H9 (cell line): Measurements from ENCODE around the gene ARHGAP24. TPM values are rescaled to one million over a fixed set of nuclear protein-coding genes. Genes with fewer than 3 reads are reported as not detected.

Experiments used
- DNase-seq: peaks from one replicate; pipeline ENCODE4 v3.0.0-alpha.2; 2017
- H2AFZ ChIP-seq: one replicate; pipeline ENCODE4 v1.6.1; 2013; ENCODE audit warnings: mild to moderate bottlenecking, low read length, control low read depth, moderate library complexity
- H2AK5ac ChIP-seq: 2 replicates; pipeline ENCODE4 v1.6.1; 2013; ENCODE audit warnings: low read length, control low read depth, mixed read lengths; ENCODE audit not compliant: insufficient read length
- H2BK120ac ChIP-seq: one replicate; pipeline ENCODE4 v1.6.1; 2013; ENCODE audit warnings: low read depth, mild to moderate bottlenecking, low read length, control low read depth, inconsistent platforms; ENCODE audit not compliant: poor library complexity, severe bottlenecking
- H2BK12ac ChIP-seq: 2 replicates; pipeline ENCODE4 v1.6.1; 2013; ENCODE audit warnings: low read length, control low read depth, mixed read lengths, low read depth; ENCODE audit not compliant: insufficient read length
- H2BK15ac ChIP-seq: 2 replicates; pipeline ENCODE4 v1.6.1; 2013; ENCODE audit warnings: low read depth, low read length, control low read depth
- H2BK20ac ChIP-seq: one replicate; pipeline ENCODE4 v1.6.1; 2013; ENCODE audit warnings: low read depth, mild to moderate bottlenecking, low read length, control low read depth, inconsistent platforms; ENCODE audit not compliant: poor library complexity, severe bottlenecking
- H2BK5ac ChIP-seq: 2 replicates; pipeline ENCODE4 v1.6.1; 2013; ENCODE audit warnings: low read length, control low read depth, mixed read lengths; ENCODE audit not compliant: insufficient read length
- H3K14ac ChIP-seq: 2 replicates; pipeline ENCODE4 v1.6.1; 2013; ENCODE audit warnings: low read length, control low read depth; ENCODE audit not compliant: insufficient read depth
- H3K18ac ChIP-seq: 2 replicates; pipeline ENCODE4 v1.6.1; 2013; ENCODE audit warnings: low read depth, mild to moderate bottlenecking, mixed read lengths, low read length, control low read depth; ENCODE audit not compliant: insufficient read length
- H3K23ac ChIP-seq: 2 replicates; pipeline ENCODE4 v1.6.1; 2013; ENCODE audit warnings: low read length, control low read depth, mixed read lengths, low read depth; ENCODE audit not compliant: insufficient read length
- H3K23me2 ChIP-seq: 2 replicates; pipeline ENCODE4 v1.6.1; 2013; ENCODE audit warnings: low read depth, mild to moderate bottlenecking, mixed read lengths, low read length, control low read depth; ENCODE audit not compliant: insufficient read length, poor library complexity, severe bottlenecking
- H3K27ac ChIP-seq: 2 replicates; pipeline ENCODE4 v1.5.1; 2013; ENCODE audit warnings: low read length, control low read depth, mixed read lengths, low read depth; ENCODE audit not compliant: insufficient read length
- H3K27me3 ChIP-seq: 2 replicates; pipeline ENCODE4 v1.6.1; 2013; ENCODE audit warnings: low read length, control low read depth, inconsistent platforms; ENCODE audit not compliant: insufficient read depth
- H3K4ac ChIP-seq: 2 replicates; pipeline ENCODE4 v1.6.1; 2013; ENCODE audit warnings: low read depth, mild to moderate bottlenecking, control low read depth, inconsistent platforms, low read length, moderate library complexity
- H3K4me1 ChIP-seq: 2 replicates; pipeline ENCODE4 v1.6.1; 2013; ENCODE audit warnings: low read length, control low read depth, inconsistent platforms; ENCODE audit not compliant: insufficient read depth
- H3K4me2 ChIP-seq: 2 replicates; pipeline ENCODE4 v1.6.1; 2013; ENCODE audit warnings: low read length, control low read depth, mixed read lengths; ENCODE audit not compliant: insufficient read length, insufficient read depth
- H3K56ac ChIP-seq: 2 replicates; pipeline ENCODE4 v1.6.1; 2013; ENCODE audit warnings: low read depth, mild to moderate bottlenecking, mixed read lengths, low read length, control low read depth; ENCODE audit not compliant: insufficient read length
- H3K79me1 ChIP-seq: 2 replicates; pipeline ENCODE4 v1.6.1; 2013; ENCODE audit warnings: low read depth, mild to moderate bottlenecking, moderate library complexity, low read length, control low read depth, inconsistent platforms; ENCODE audit not compliant: insufficient read depth, poor library complexity, severe bottlenecking
- H3K79me2 ChIP-seq: 2 replicates; pipeline ENCODE4 v1.6.1; 2013; ENCODE audit warnings: low read length, control low read depth, inconsistent platforms; ENCODE audit not compliant: insufficient read depth
- H3K9ac ChIP-seq: 2 replicates; pipeline ENCODE4 v1.6.1; 2013; ENCODE audit warnings: low read length, control low read depth, mixed read lengths; ENCODE audit not compliant: insufficient read length; ENCODE audit errors: extremely low read depth
- H3K9me3 ChIP-seq: one replicate; pipeline ENCODE4 v1.6.1; 2013; ENCODE audit warnings: low read depth, low read length, inconsistent platforms; ENCODE audit not compliant: control insufficient read depth
- H3T11ph ChIP-seq: one replicate; pipeline ENCODE4 v1.6.1; 2013; ENCODE audit warnings: mild to moderate bottlenecking, low read length, control low read depth, inconsistent platforms
- H4K20me1 ChIP-seq: one replicate; pipeline ENCODE4 v1.6.1; 2013; ENCODE audit not compliant: control insufficient read depth, insufficient read length, insufficient read depth
- H4K5ac ChIP-seq: 2 replicates; pipeline ENCODE4 v1.6.1; 2013; ENCODE audit warnings: low read depth, mild to moderate bottlenecking, mixed read lengths, low read length, control low read depth; ENCODE audit not compliant: insufficient read length
- H4K8ac ChIP-seq: replicated peaks from 2 replicates; pipeline ENCODE4 v1.6.1; 2013; ENCODE audit warnings: low read length, control low read depth, mixed read lengths, low read depth; ENCODE audit not compliant: insufficient read length
- H4K91ac ChIP-seq: 2 replicates; pipeline ENCODE4 v1.6.1; 2013; ENCODE audit warnings: low read depth, mild to moderate bottlenecking, moderate library complexity, mixed read lengths, low read length, control low read depth; ENCODE audit not compliant: insufficient read length
- H3K27ac Mint-ChIP-seq, 3 experiments: 2 replicates in 2 of 3; 3 replicates in 1 of 3; pipeline ENCODE4 v1.8.0; 2020 to 2021; ENCODE audit warnings: mixed read lengths in 3 of 3, mild to moderate bottlenecking in 1 of 3, moderate library complexity in 1 of 3
- H3K27me3 Mint-ChIP-seq: 2 replicates; pipeline ENCODE4 v1.8.0; 2021; ENCODE audit warnings: low read depth, mild to moderate bottlenecking, moderate library complexity, mixed read lengths
- H3K36me3 Mint-ChIP-seq, 3 experiments: 2 replicates in 2 of 3; 3 replicates in 1 of 3; pipeline ENCODE4 v1.8.0; 2020 to 2021; ENCODE audit warnings: low read depth in 3 of 3, mixed read lengths in 3 of 3; ENCODE audit not compliant: insufficient read depth in 1 of 3
- H3K4me1 Mint-ChIP-seq, 2 experiments: 2 replicates each; pipeline ENCODE4 v1.8.0; 2020; ENCODE audit warnings: mixed read lengths in 2 of 2
- H3K4me3 Mint-ChIP-seq, 2 experiments: 2 replicates in 1 of 2; 3 replicates in 1 of 2; pipeline ENCODE4 v1.8.0; 2020 to 2021; ENCODE audit warnings: mild to moderate bottlenecking in 2 of 2, mixed read lengths in 2 of 2, moderate library complexity in 1 of 2
- H3K9me3 Mint-ChIP-seq, 2 experiments: 2 replicates in 1 of 2; 3 replicates in 1 of 2; pipeline ENCODE4 v1.8.0; 2020; ENCODE audit warnings: mild to moderate bottlenecking in 2 of 2, mixed read lengths in 2 of 2, moderate library complexity in 1 of 2
- CTCF ChIP-seq: fragments of 200-600 bp; sonication (generic); conservative IDR thresholded peaks from 3 replicates; pipeline ENCODE4 v1.8.0; 2021; ENCODE audit warnings: antibody characterized with exemption, mild to moderate bottlenecking
- WGBS: extraction: QIAGEN DNeasy Blood & Tissue Kit; methylation state at CpG from one replicate; pipeline ENCODE4 v1.1.7; 2013; ENCODE audit warnings: missing lambda C conversion rate, low lambda C conversion rate, mixed read lengths; ENCODE audit not compliant: insufficient read length; ENCODE audit errors: extremely low coverage; 5-methylcytosine and 5-hydroxymethylcytosine counted together
- total RNA-seq: library from RNA; stranded (reverse); gene quantifications from 2 replicates; pipeline ENCODE4 v1.2.1, GENCODE V29; 2021

Gene ARHGAP24
- total RNA-seq, 1 experiment from 2014 or later, result 0.37 TPM

- Histone ChIP-seq H3K79me2 (no peaks in the 10 kb centered on the region), H3K9ac (no peak overlapping the region), H3T11ph (no peak overlapping the region), H3K4me2 (no peak overlapping the region), H3K18ac (no peak overlapping the region), H3K9me3 (no peaks in the 10 kb centered on the region), H4K91ac (no peak overlapping the region), H3K4me1 (no peaks in the 10 kb centered on the region), H4K5ac (no peak overlapping the region), H4K8ac (no peak overlapping the region), H3K4ac (no peak overlapping the region), H3K27me3 (no peaks in the 10 kb centered on the region), H3K27ac (no peak overlapping the region), H2BK12ac (no peak overlapping the region), H2AK5ac (no peak overlapping the region), H2AFZ (no peak overlapping the region), H2BK20ac (no peak overlapping the region), H3K56ac (no peak overlapping the region), H3K14ac (no peak overlapping the region), H2BK5ac (no peak overlapping the region), H2BK120ac (no peak overlapping the region), H3K79me1 (no peaks in the 10 kb centered on the region), H4K20me1 (no peaks in the 10 kb centered on the region), H3K23me2 (no peaks in the 10 kb centered on the region), H2BK15ac (no peak overlapping the region), H3K23ac (no peak overlapping the region)
- no peak for TF ChIP-seq CTCF
- H3K36me3 Mint-ChIP-seq, result no peaks in the 10 kb centered on the region
- no peaks in the 10 kb centered on the region for H3K27me3 Mint-ChIP-seq
- peaks cover 10 to 15% of the 10 kb centered on the region in 2 experiments for H3K4me1 Mint-ChIP-seq
- no CpG with 5 or more reads among the region's 4 CpGs for WGBS
- H3K9me3 Mint-ChIP-seq, result no peaks in the 10 kb centered on the region
- H3K27ac Mint-ChIP-seq, result no peak overlapping the region
- no peak overlapping the region for H3K4me3 Mint-ChIP-seq
- no peak for DNase-seq
Observed at GRCh38 chr4:86013621-86014020, 538.7 kb downstream of the ARHGAP24 start.
